Activated naive CD4-positive, alpha-beta T cell treated with anti-CD3 and anti-CD28 coated beads for 36 hours (primary cell): ENCODE data around the gene CEP350. TPM values are rescaled to one million over a fixed set of nuclear protein-coding genes. Genes with fewer than 3 reads are reported as not detected.
"Not testable (repeated sequence)": the region's sequence is repeated elsewhere in the genome, so short reads cannot be mapped to it uniquely, and the experiment has no call there.

ENCODE experiments used
- CTCF ChIA-PET: fragments of 350-600 bp; sonication (Branson Sonifier 250); formaldehyde crosslinking; loops from one replicate; lab custom pipeline; 2021; ENCODE audit warnings: antibody characterized with exemption; lab: Charles Lee
- DNase-seq: peaks from one replicate; pipeline ENCODE4 v3.0.0-alpha.2; 2020
- H3K27ac Mint-ChIP-seq: one replicate; pipeline ENCODE4 v1.8.0; 2021; ENCODE audit warnings: mild to moderate bottlenecking, mixed read lengths
- H3K27me3 Mint-ChIP-seq: one replicate; pipeline ENCODE4 v1.8.0; 2021; ENCODE audit warnings: low read depth, mixed read lengths
- H3K36me3 Mint-ChIP-seq: one replicate; pipeline ENCODE4 v1.8.0; 2021; ENCODE audit warnings: low read depth, mixed read lengths
- H3K4me1 Mint-ChIP-seq: one replicate; pipeline ENCODE4 v1.8.0; 2021; ENCODE audit warnings: low read depth, mixed read lengths
- H3K4me3 Mint-ChIP-seq: one replicate; pipeline ENCODE4 v1.8.0; 2021; ENCODE audit warnings: mild to moderate bottlenecking, moderate library complexity, mixed read lengths
- H3K9me3 Mint-ChIP-seq: one replicate; pipeline ENCODE4 v1.8.0; 2021; ENCODE audit warnings: mixed read lengths
- intact Hi-C: fragments of 100-400 bp; cut with micrococcal nuclease; formaldehyde crosslinking; loops from one replicate; pipeline ENCODE4 v1.15.1; 2023
- total RNA-seq, 2 experiments: library from RNA; stranded (reverse); gene quantifications; one replicate each; pipeline ENCODE4 v1.2.3, GENCODE V29; 2021

Gene CEP350
- total RNA-seq, 2 experiments from 2014 or later = 30.3 to 36.0 TPM

DNA sequence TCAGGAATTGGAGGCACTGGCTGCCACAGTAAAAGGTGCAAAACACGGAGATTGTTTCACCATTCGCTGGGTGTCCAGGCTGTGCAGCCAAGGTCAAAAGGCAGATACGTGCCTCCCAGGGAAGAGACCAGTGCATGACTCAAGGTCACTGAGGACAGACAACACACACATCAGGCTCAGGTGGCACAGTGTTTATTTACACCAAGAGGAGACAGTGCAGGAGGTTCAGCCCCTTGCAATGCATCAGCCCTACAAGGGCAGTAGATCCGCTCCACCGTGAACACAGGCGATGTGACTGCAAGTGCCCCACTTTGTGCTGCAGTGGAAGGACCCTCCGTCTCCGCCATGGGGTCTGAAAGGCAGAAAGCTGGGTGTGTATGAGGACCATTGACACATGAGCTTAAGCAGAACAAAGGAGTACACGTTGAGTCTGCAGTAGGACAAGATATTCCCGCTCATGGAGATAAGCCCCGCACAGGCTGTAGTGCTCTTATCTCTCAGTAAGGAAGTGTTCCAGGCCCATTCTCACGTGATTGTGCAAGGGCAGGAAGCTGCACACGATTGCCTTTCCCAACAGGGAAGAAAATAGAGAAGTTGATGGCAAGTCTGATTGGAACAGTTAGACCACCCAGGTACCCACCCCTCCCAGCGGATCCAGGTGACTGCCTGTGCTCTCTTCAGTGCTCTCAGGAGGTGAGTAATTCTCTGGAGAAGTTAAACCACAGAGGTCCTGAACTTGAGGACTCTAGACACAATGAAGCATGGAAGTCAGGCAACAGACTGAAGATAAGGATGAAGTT, 162.6 kb downstream of the CEP350 start:
- Mint-ChIP-seq H3K9me3 (no peaks in the 10 kb centered on the region), H3K27ac (no peak overlapping the region), H3K36me3 (peaks cover 14% of the 10 kb centered on the region), H3K4me3 (no peak overlapping the region), H3K27me3 (no peaks in the 10 kb centered on the region), H3K4me1 (no peaks in the 10 kb centered on the region)
- DNase-seq = no peak
- intact Hi-C loops = no loop called here
- CTCF ChIA-PET = no interaction called here

DNA sequence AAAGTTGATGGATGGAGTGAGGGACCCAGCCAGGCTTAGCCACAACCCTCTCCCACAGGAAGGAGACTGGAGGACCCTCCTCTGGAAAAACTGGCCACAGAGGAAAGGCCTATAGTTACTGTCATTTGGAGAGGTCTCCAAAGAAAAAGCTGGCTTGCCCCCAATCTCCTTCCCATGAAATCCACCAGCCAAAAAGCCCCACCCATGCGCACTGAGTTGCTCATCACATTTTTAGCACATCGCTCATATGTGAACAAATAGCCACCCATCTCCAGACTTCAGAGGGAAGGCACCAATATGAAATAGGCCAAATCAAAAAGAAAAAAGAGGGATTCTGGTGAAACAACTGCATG, 163.1 kb downstream of the CEP350 start:
- CTCF ChIA-PET = no interaction called here
- no peak for DNase-seq
- Mint-ChIP-seq H3K4me3 (no peak overlapping the region), H3K9me3 (no peaks in the 10 kb centered on the region), H3K27ac (no peak overlapping the region), H3K27me3 (no peaks in the 10 kb centered on the region), H3K4me1 (no peaks in the 10 kb centered on the region), H3K36me3 (peaks cover 9% of the 10 kb centered on the region)
- intact Hi-C loops = no loop called here

- Mint-ChIP-seq H3K4me1 (no peaks in the 10 kb centered on the region), H3K27me3 (no peaks in the 10 kb centered on the region), H3K36me3 (peaks cover 7% of the 10 kb centered on the region), H3K9me3 (no peaks in the 10 kb centered on the region), H3K27ac (no peak overlapping the region), H3K4me3 (no peak overlapping the region)
- DNase-seq = no peak
- intact Hi-C loops = no loop called here
- CTCF ChIA-PET = no interaction called here
These were observed 165.2 kb downstream of the CEP350 start for GRCh38 chr1:180119837-180120236.

- H3K4me3 Mint-ChIP-seq = no peak overlapping the region
- H3K27ac Mint-ChIP-seq = no peak overlapping the region
- H3K27me3 Mint-ChIP-seq = peaks cover 2% of the 10 kb centered on the region
- no peaks in the 10 kb centered on the region for H3K36me3 Mint-ChIP-seq
- CTCF ChIA-PET = no interaction called here
- DNase-seq = no peak
- H3K9me3 Mint-ChIP-seq = no peaks in the 10 kb centered on the region
- peaks cover 11% of the 10 kb centered on the region for H3K4me1 Mint-ChIP-seq
- intact Hi-C loops = no loop called here
These were observed 168.9 kb downstream of the CEP350 start for GRCh38 chr1:180123463-180123936.

GRCh38 chr1:180130651-180131050, 176.0 kb downstream of the CEP350 start:
- DNase-seq = no peak
- Mint-ChIP-seq H3K4me1 (peaks cover 11% of the 10 kb centered on the region), H3K9me3 (no peaks in the 10 kb centered on the region), H3K4me3 (no peak overlapping the region), H3K27me3 (peaks cover 7% of the 10 kb centered on the region), H3K36me3 (no peaks in the 10 kb centered on the region), H3K27ac (no peak overlapping the region)
- CTCF ChIA-PET = no interaction called here
- intact Hi-C loops = no loop called here

DNA sequence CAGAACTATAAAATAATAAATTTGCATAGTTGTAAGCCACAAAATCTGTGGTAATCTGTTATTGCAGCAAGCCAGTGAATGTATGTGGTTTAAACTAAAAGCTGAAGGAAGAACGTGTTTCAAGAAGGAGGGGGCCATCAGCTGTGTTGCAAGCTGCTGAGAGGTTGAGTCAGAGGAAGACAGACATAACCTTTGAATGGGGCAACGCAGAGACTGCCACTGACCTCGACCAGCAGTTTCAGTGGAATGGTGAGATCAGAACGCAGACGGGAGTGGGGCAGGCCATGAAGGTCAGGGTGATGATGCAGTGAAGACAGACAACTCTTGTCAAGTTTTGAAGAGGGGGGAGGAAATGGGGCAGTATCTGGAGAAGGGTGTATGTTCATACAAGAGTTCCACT, 176.9 kb downstream of the CEP350 start:
- intact Hi-C loops = no loop called here
- DNase-seq = peak; percentile 21
- no peaks in the 10 kb centered on the region for H3K36me3 Mint-ChIP-seq
- H3K4me1 Mint-ChIP-seq = peaks cover 7% of the 10 kb centered on the region
- CTCF ChIA-PET = no interaction called here
- H3K27ac Mint-ChIP-seq = no peak overlapping the region
- no peak overlapping the region for H3K4me3 Mint-ChIP-seq
- H3K9me3 Mint-ChIP-seq = no peaks in the 10 kb centered on the region
- H3K27me3 Mint-ChIP-seq = peaks cover 12% of the 10 kb centered on the region

DNA sequence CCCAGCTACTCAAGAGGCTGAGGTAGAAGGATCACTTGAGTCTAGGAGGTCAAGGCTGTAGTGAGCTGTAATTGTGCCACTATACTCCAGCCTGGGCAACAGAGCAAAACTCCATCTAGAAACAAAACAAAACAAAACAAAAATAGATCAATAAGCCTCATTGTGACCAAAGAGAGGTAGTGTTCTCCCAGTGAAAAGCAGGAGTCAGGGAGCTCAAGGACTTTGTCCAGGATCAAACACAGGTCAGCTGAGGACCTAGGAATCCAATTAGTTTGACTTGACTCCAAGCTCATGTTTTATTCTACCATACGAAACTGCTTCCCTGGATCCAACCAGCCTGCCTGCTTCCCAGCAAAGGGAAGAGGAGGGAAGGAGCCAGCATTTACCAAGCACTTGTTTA, 178.6 kb downstream of the CEP350 start:
- Mint-ChIP-seq H3K27ac (no peak overlapping the region), H3K4me3 (no peak overlapping the region), H3K9me3 (no peaks in the 10 kb centered on the region), H3K27me3 (peaks cover 13% of the 10 kb centered on the region), H3K4me1 (no peaks in the 10 kb centered on the region), H3K36me3 (no peaks in the 10 kb centered on the region)
- CTCF ChIA-PET = no interaction called here
- DNase-seq = no peak
- intact Hi-C loops = no loop called here

GRCh38 chr1:180133688-180134087, 179.1 kb downstream of the CEP350 start:
- H3K27ac Mint-ChIP-seq, H3K9me3 Mint-ChIP-seq, H3K4me1 Mint-ChIP-seq, DNase-seq, H3K4me3 Mint-ChIP-seq, H3K36me3 Mint-ChIP-seq, intact Hi-C loops: not testable (repeated sequence)
- CTCF ChIA-PET = interaction anchor here (0.7 kb wide), 1 partner anchor 9 kb away, joined by 5 read pairs; no protein-coding TSS in a partner anchor
- H3K27me3 Mint-ChIP-seq = peaks cover 13% of the 10 kb centered on the region

- peaks cover 13% of the 10 kb centered on the region for H3K27me3 Mint-ChIP-seq
- intact Hi-C loops = no loop called here
- no peak for DNase-seq
- H3K36me3 Mint-ChIP-seq = no peaks in the 10 kb centered on the region
- no peaks in the 10 kb centered on the region for H3K9me3 Mint-ChIP-seq
- H3K4me3 Mint-ChIP-seq = no peak overlapping the region
- CTCF ChIA-PET = interaction anchor here (0.6 kb wide), 1 partner anchor 17 kb away, joined by 7 read pairs; no protein-coding TSS in a partner anchor
- H3K27ac Mint-ChIP-seq = no peak overlapping the region
- no peaks in the 10 kb centered on the region for H3K4me1 Mint-ChIP-seq
These were observed 180.9 kb downstream of the CEP350 start for GRCh38 chr1:180135535-180135934.

DNA sequence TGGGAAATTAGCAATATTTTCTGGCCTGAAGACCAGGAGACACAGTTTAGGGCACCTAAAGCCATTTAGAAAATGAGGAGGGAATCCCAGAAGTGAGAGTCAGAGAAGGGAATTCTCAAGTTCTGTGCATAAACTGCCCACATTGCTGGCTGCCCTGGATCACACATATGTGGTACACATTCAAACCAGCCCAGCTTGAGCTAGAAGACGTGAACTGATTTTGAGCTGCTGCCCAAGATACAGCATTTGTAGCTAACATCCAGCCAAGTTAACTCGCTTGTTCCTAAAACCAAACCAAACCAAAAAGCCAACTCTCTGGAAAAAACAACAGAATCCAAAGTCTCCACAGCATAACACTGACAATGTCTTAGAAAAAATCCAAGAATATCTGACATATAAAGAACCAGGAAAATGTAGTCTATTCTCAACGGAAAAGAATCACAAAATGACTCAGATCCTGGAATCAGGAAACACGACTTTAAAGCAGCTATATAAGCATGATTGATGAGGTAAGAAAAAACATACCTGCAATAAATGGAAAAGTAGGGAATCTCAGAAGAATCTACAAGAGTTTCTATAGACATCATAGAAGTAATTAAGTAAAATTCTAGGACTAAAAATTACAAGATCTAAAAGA, 181.8 kb downstream of the CEP350 start:
- Mint-ChIP-seq H3K4me3 (no peak overlapping the region), H3K27ac (no peak overlapping the region), H3K27me3 (peaks cover 12% of the 10 kb centered on the region), H3K9me3 (no peaks in the 10 kb centered on the region), H3K36me3 (no peaks in the 10 kb centered on the region), H3K4me1 (no peaks in the 10 kb centered on the region)
- no peak for DNase-seq
- CTCF ChIA-PET = no interaction called here
- intact Hi-C loops = no loop called here

- Mint-ChIP-seq H3K27ac (no peak overlapping the region), H3K36me3 (no peaks in the 10 kb centered on the region), H3K4me3 (no peak overlapping the region), H3K4me1 (no peaks in the 10 kb centered on the region), H3K27me3 (peaks cover 8% of the 10 kb centered on the region), H3K9me3 (no peaks in the 10 kb centered on the region)
- DNase-seq = no peak
- intact Hi-C loops = no loop called here
- CTCF ChIA-PET = no interaction called here
These were observed 182.4 kb downstream of the CEP350 start for GRCh38 chr1:180136968-180137356.

DNA sequence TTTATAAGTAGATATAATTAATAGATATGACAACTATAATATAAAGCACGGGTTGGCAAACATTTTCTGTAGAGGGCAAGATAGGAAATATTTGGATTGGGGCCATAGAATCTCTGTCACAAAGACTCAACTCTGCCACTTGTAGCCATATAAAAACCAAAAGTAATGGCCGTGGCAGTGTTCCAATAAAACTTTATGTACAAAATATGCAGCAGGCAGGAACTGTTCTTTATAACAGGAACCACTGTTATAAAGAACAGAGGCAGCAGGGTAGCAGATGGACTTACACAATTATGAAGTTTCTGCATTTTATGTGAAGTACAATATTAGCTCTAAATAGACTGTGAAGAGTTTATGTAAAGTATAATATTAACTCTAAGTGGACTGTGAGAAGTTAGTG, 183.2 kb downstream of the CEP350 start:
- no peak overlapping the region for H3K27ac Mint-ChIP-seq
- H3K27me3 Mint-ChIP-seq = peaks cover 7% of the 10 kb centered on the region
- CTCF ChIA-PET = interaction anchor here (0.8 kb wide), 1 partner anchor 41 kb away, joined by 3 read pairs; no protein-coding TSS in a partner anchor
- intact Hi-C loops = no loop called here
- no peaks in the 10 kb centered on the region for H3K4me1 Mint-ChIP-seq
- H3K36me3 Mint-ChIP-seq = no peaks in the 10 kb centered on the region
- no peaks in the 10 kb centered on the region for H3K9me3 Mint-ChIP-seq
- DNase-seq = no peak
- H3K4me3 Mint-ChIP-seq = no peak overlapping the region
